Mesenchymal stem cell (in vitro differentiated cells and primary cell): ENCODE measurements around the gene TMEM129.
"Not testable (repeated sequence)": the region's sequence is repeated elsewhere in the genome, so short reads cannot be mapped to it uniquely, and the experiment has no call there.

ENCODE experiments used
- DNase-seq: peaks from one replicate; pipeline ENCODE4 v3.0.0-alpha.2; 2013
- H2AFZ ChIP-seq: one replicate; pipeline ENCODE4 v1.6.1; 2013; ENCODE audit warnings: low read depth, mild to moderate bottlenecking, control low read depth, inconsistent platforms, low read length, moderate library complexity
- H2AK5ac ChIP-seq: 2 replicates; pipeline ENCODE4 v1.6.1; 2013; ENCODE audit warnings: low read length, moderate library complexity, mild to moderate bottlenecking, inconsistent platforms; ENCODE audit not compliant: severe bottlenecking
- H2BK120ac ChIP-seq: one replicate; pipeline ENCODE4 v1.6.1; 2013; ENCODE audit warnings: low read depth, mild to moderate bottlenecking, inconsistent platforms, low read length, moderate library complexity
- H2BK12ac ChIP-seq, 2 experiments: one replicate each; pipeline ENCODE4 v1.6.1; 2013; ENCODE audit warnings: inconsistent platforms in 2 of 2, low read length in 2 of 2, mild to moderate bottlenecking in 2 of 2, moderate library complexity in 2 of 2, control low read depth in 1 of 2
- H2BK15ac ChIP-seq: one replicate; pipeline ENCODE4 v1.6.1; 2013; ENCODE audit warnings: mild to moderate bottlenecking, low read depth, inconsistent platforms; ENCODE audit not compliant: poor library complexity, severe bottlenecking
- H2BK5ac ChIP-seq: 2 replicates; pipeline ENCODE4 v1.6.1; 2013; ENCODE audit warnings: low read depth, mild to moderate bottlenecking, low read length, control low read depth, inconsistent platforms; ENCODE audit not compliant: poor library complexity, severe bottlenecking
- H3K14ac ChIP-seq, 2 experiments: one replicate each; pipeline ENCODE4 v1.6.1; 2013; ENCODE audit warnings: inconsistent platforms in 2 of 2, low read length in 2 of 2, control low read depth in 1 of 2, mild to moderate bottlenecking in 1 of 2, moderate library complexity in 1 of 2
- H3K18ac ChIP-seq, 2 experiments: one replicate each; pipeline ENCODE4 v1.6.1; 2013; ENCODE audit warnings: inconsistent platforms in 2 of 2, low read length in 2 of 2, control low read depth in 1 of 2, low read depth in 1 of 2, mild to moderate bottlenecking in 1 of 2
- H3K23ac ChIP-seq, 2 experiments: one replicate each; pipeline ENCODE4 v1.6.1; 2013; ENCODE audit warnings: inconsistent platforms in 2 of 2, low read length in 2 of 2, mild to moderate bottlenecking in 2 of 2, moderate library complexity in 2 of 2, control low read depth in 1 of 2
- H3K27ac ChIP-seq: 2 replicates; pipeline ENCODE4 v1.5.1; 2013; ENCODE audit warnings: mild to moderate bottlenecking, moderate library complexity, low read length, control low read depth, inconsistent platforms; ENCODE audit not compliant: poor library complexity, severe bottlenecking
- H3K27me3 ChIP-seq, 2 experiments: 2 replicates each; pipeline versions ENCODE4 v1.6.1 to v1.7.0; 2013; ENCODE audit warnings: low read length in 2 of 2, mild to moderate bottlenecking in 2 of 2, moderate library complexity in 2 of 2, control low read depth in 1 of 2, inconsistent platforms in 1 of 2; ENCODE audit not compliant: control insufficient read depth in 1 of 2, insufficient read depth in 1 of 2
- H3K36me3 ChIP-seq, 2 experiments: 2 replicates each; pipeline versions ENCODE4 v1.6.1 to v1.7.0; 2013; ENCODE audit warnings: low read length in 2 of 2, control low read depth in 1 of 2, inconsistent platforms in 1 of 2, low read depth in 1 of 2, mild to moderate bottlenecking in 1 of 2; ENCODE audit not compliant: insufficient read depth in 2 of 2, control insufficient read depth in 1 of 2
- H3K4ac ChIP-seq, 2 experiments: one replicate each; pipeline ENCODE4 v1.6.1; 2013; ENCODE audit warnings: inconsistent platforms in 2 of 2, low read length in 2 of 2, mild to moderate bottlenecking in 2 of 2, moderate library complexity in 2 of 2, control low read depth in 1 of 2, low read depth in 1 of 2
- H3K4me1 ChIP-seq: 2 replicates; pipeline ENCODE4 v1.6.1; 2013; ENCODE audit warnings: low read depth, low read length, control low read depth; ENCODE audit not compliant: control insufficient read depth, insufficient read depth
- H3K4me2 ChIP-seq: 2 replicates; pipeline ENCODE4 v1.6.1; 2013; ENCODE audit warnings: low read length, mild to moderate bottlenecking, inconsistent platforms; ENCODE audit not compliant: poor library complexity, severe bottlenecking
- H3K4me3 ChIP-seq, 2 experiments: 2 replicates each; pipeline versions ENCODE4 v1.5.1 to v1.7.0; 2013; ENCODE audit warnings: low read length in 2 of 2, mild to moderate bottlenecking in 2 of 2, control low read depth in 1 of 2, low read depth in 1 of 2; ENCODE audit not compliant: insufficient read depth in 1 of 2
- H3K79me1 ChIP-seq: replicated peaks from 2 replicates; pipeline ENCODE4 v1.6.1; 2013; ENCODE audit warnings: mild to moderate bottlenecking, control low read depth, low read length, inconsistent platforms; ENCODE audit not compliant: poor library complexity, severe bottlenecking
- H3K9ac ChIP-seq: 2 replicates; pipeline ENCODE4 v1.7.0; 2013; ENCODE audit warnings: mild to moderate bottlenecking, low read length, moderate library complexity
- H3K9me3 ChIP-seq: 2 replicates; pipeline ENCODE4 v1.7.0; 2013; ENCODE audit warnings: mild to moderate bottlenecking, low read length; ENCODE audit not compliant: control insufficient read depth
- H4K8ac ChIP-seq: one replicate; pipeline ENCODE4 v1.6.1; 2013; ENCODE audit warnings: inconsistent platforms, mild to moderate bottlenecking, low read length, moderate library complexity
- H4K91ac ChIP-seq: one replicate; pipeline ENCODE4 v1.6.1; 2013; ENCODE audit warnings: mild to moderate bottlenecking, low read length, inconsistent platforms
- WGBS: methylation state at CpG from one replicate; pipeline ENCODE4 v1.1.7; 2013; ENCODE audit warnings: mixed read lengths; 5-methylcytosine and 5-hydroxymethylcytosine counted together

The TMEM129 gene

GRCh38 chr4:1703867-1704266 is 17.3 kb downstream of the TMEM129 start:
- Histone ChIP-seq H3K4ac (no peak overlapping the region), H3K79me1 (peaks cover 16% of the 10 kb centered on the region), H2AFZ (no peak overlapping the region), H2BK5ac (no peak overlapping the region), H3K23ac (no peak overlapping the region), H2BK12ac (no peak overlapping the region), H2BK120ac (no peak overlapping the region), H3K36me3 (peaks cover 29 to 75% of the 10 kb centered on the region in 2 experiments), H3K27ac (no peak overlapping the region), H3K9me3 (no peaks in the 10 kb centered on the region), H2BK15ac (no peak overlapping the region), H3K4me2 (no peak overlapping the region), H3K14ac (no peak overlapping the region), H3K27me3 (no peaks in the 10 kb centered on the region), H2AK5ac (no peak overlapping the region), H4K91ac (no peak overlapping the region), H4K8ac (no peak overlapping the region), H3K4me1 (peaks cover 1% of the 10 kb centered on the region), H3K18ac (no peak overlapping the region), H3K9ac (no peak overlapping the region), H3K4me3 (no peak overlapping the region)
- WGBS, result 91% methylated on average over 1 of the region's 1 CpG
- DNase-seq, result no peak

- H2BK5ac ChIP-seq, DNase-seq, H2BK15ac ChIP-seq, H3K27me3 ChIP-seq, H3K23ac ChIP-seq, H3K9ac ChIP-seq, H3K4me1 ChIP-seq, H2BK12ac ChIP-seq, H4K91ac ChIP-seq, H2BK120ac ChIP-seq, H3K4ac ChIP-seq, H3K9me3 ChIP-seq, H2AFZ ChIP-seq, H3K4me3 ChIP-seq, H3K27ac ChIP-seq, H3K14ac ChIP-seq, H2AK5ac ChIP-seq, H4K8ac ChIP-seq, H3K4me2 ChIP-seq, H3K18ac ChIP-seq: not testable (repeated sequence)
- Histone ChIP-seq H3K36me3 (peaks cover 43 to 93% of the 10 kb centered on the region in 2 experiments), H3K79me1 (peaks cover 25% of the 10 kb centered on the region)
- 97% methylated on average over 8 of the region's 8 CpGs for WGBS
Measured at GRCh38 chr4:1701671-1702070, 19.5 kb downstream of the TMEM129 start.

- Histone ChIP-seq H3K4me3 (no peak overlapping the region), H2AFZ (no peak overlapping the region), H3K23ac (peak overlapping the region in 1 of 2 experiments; percentile 70), H2BK15ac (no peak overlapping the region), H3K79me1 (peaks cover 38% of the 10 kb centered on the region), H3K14ac (no peak overlapping the region), H3K27ac (no peak overlapping the region), H3K4me1 (no peaks in the 10 kb centered on the region), H3K4ac (no peak overlapping the region), H2BK12ac (no peak overlapping the region), H2BK120ac (no peak overlapping the region), H3K4me2 (no peak overlapping the region), H3K36me3 (peaks cover 66 to 91% of the 10 kb centered on the region in 2 experiments), H2BK5ac (no peak overlapping the region), H3K9ac (no peak overlapping the region), H3K18ac (no peak overlapping the region), H4K91ac (no peak overlapping the region), H3K27me3 (no peaks in the 10 kb centered on the region), H2AK5ac (no peak overlapping the region), H3K9me3 (no peaks in the 10 kb centered on the region), H4K8ac (no peak overlapping the region)
- WGBS, result 94% methylated on average over 5 of the region's 5 CpGs
- no peak for DNase-seq
Measured at GRCh38 chr4:1695913-1696312, 25.2 kb downstream of the TMEM129 start.

- WGBS, result 65% methylated on average over 7 of the region's 7 CpGs
- Histone ChIP-seq H3K79me1 (peaks cover 28% of the 10 kb centered on the region), H2AK5ac (no peak overlapping the region), H3K9ac (no peak overlapping the region), H2BK120ac (no peak overlapping the region), H2AFZ (no peak overlapping the region), H3K27me3 (no peaks in the 10 kb centered on the region), H4K91ac (no peak overlapping the region), H3K4me2 (no peak overlapping the region), H2BK12ac (no peak overlapping the region), H3K4ac (no peak overlapping the region), H2BK5ac (no peak overlapping the region), H3K9me3 (no peaks in the 10 kb centered on the region), H3K27ac (no peak overlapping the region), H3K4me1 (no peaks in the 10 kb centered on the region), H3K14ac (no peak overlapping the region), H2BK15ac (no peak overlapping the region), H4K8ac (no peak overlapping the region), H3K18ac (no peak overlapping the region), H3K4me3 (no peak overlapping the region), H3K36me3 (peaks cover 67 to 73% of the 10 kb centered on the region in 2 experiments), H3K23ac (no peak overlapping the region)
- peak; percentile 81 for DNase-seq
Measured at GRCh38 chr4:1693131-1693896, 27.8 kb downstream of the TMEM129 start.
